ENCODE measurements around the gene SULT4A1. TPM values are rescaled to one million over a fixed set of nuclear protein-coding genes. Genes with fewer than 3 reads are reported as not detected.

SULT4A1 gene
- polyA plus RNA-seq, 3 donors, result 2.8 to 5.4 (median 2.9) TPM

- DNase-seq, result no peak
Observed at GRCh38 chr22:43862882-43863202, 529 bp upstream of the SULT4A1 start.

- DNase-seq, result no peak
Observed at GRCh38 chr22:43861529-43861928, 784 bp downstream of the SULT4A1 start.

GRCh38 chr22:43860831-43861230 is 1.5 kb downstream of the SULT4A1 start:
- DNase-seq, result no peak

- no peak for DNase-seq
Observed at GRCh38 chr22:43860126-43860525, 2.2 kb downstream of the SULT4A1 start.

GRCh38 chr22:43859621-43860020 is 2.7 kb downstream of the SULT4A1 start:
- DNase-seq, result no peak

GRCh38 chr22:43859176-43859575 is 3.1 kb downstream of the SULT4A1 start:
- no peak for DNase-seq

GRCh38 chr22:43858156-43858895 is 4.0 kb downstream of the SULT4A1 start:
- DNase-seq, result no peak

GRCh38 chr22:43857367-43857766 is 4.9 kb downstream of the SULT4A1 start:
- no peak for DNase-seq

- no peak for DNase-seq
Observed at GRCh38 chr22:43855431-43855830, 6.9 kb downstream of the SULT4A1 start.

- DNase-seq, result no peak
Observed at GRCh38 chr22:43854786-43855271, 7.5 kb downstream of the SULT4A1 start.

GRCh38 chr22:43854121-43854785 is 8.1 kb downstream of the SULT4A1 start:
- no peak for DNase-seq

GRCh38 chr22:43853328-43853931 is 8.9 kb downstream of the SULT4A1 start:
- no peak for DNase-seq

- DNase-seq, result no peak
Observed at GRCh38 chr22:43852573-43853327, 9.6 kb downstream of the SULT4A1 start.

- DNase-seq, result no peak
Observed at GRCh38 chr22:43851979-43852307, 10.4 kb downstream of the SULT4A1 start.

GRCh38 chr22:43851058-43851978 is 11.0 kb downstream of the SULT4A1 start:
- no peak for DNase-seq

- no peak for DNase-seq
Observed at GRCh38 chr22:43850529-43850928, 11.8 kb downstream of the SULT4A1 start.

GRCh38 chr22:43849731-43850130 is 12.6 kb downstream of the SULT4A1 start:
- DNase-seq, result no peak

- DNase-seq, result no peak
Observed at GRCh38 chr22:43848366-43849171, 13.7 kb downstream of the SULT4A1 start.

GRCh38 chr22:43847376-43848289 is 14.7 kb downstream of the SULT4A1 start:
- DNase-seq, result no peak

Data from renal pelvis (tissue), 4 donors.